D721Med (cell line): ENCODE measurements around the gene JAKMIP1.

Experiments
- DNase-seq: peaks from one replicate; pipeline ENCODE4 v3.0.0; 2011; ENCODE audit warnings: low spot score; ENCODE audit not compliant: insufficient read length
- FAIRE-seq: peaks from 2 replicates; lab custom pipeline; 2011; peaks lifted over from hg19 to GRCh38; lab: Jason Lieb, UNC
- CTCF ChIP-seq: IDR thresholded peaks from 2 replicates; pipeline ENCODE4 v1.5.1; 2012; ENCODE audit warnings: mild to moderate bottlenecking, control low read depth; ENCODE audit not compliant: insufficient read depth; ENCODE audit errors: missing control alignments

JAKMIP1 gene

GRCh38 chr4:6112606-6113290, 87.6 kb downstream of the JAKMIP1 start:
- DNase-seq, result no peak
- no peak for TF ChIP-seq CTCF
- no peak for FAIRE-seq

- DNase-seq (no peak), FAIRE-seq (no peak)
- no peak for TF ChIP-seq CTCF
Measured at GRCh38 chr4:6111354-6111960, 88.9 kb downstream of the JAKMIP1 start.

- FAIRE-seq, result no peak
- TF ChIP-seq CTCF, result no peak
Measured at GRCh38 chr4:6110681-6111353, 89.5 kb downstream of the JAKMIP1 start.

GRCh38 chr4:6109842-6110560, 90.3 kb downstream of the JAKMIP1 start:
- no peak for DNase-seq
- no peak for FAIRE-seq
- no peak for TF ChIP-seq CTCF

More at GRCh38 chr4:6110681-6111353, 89.5 kb downstream of the JAKMIP1 start:
- DNase-seq, result no peak

DNA sequence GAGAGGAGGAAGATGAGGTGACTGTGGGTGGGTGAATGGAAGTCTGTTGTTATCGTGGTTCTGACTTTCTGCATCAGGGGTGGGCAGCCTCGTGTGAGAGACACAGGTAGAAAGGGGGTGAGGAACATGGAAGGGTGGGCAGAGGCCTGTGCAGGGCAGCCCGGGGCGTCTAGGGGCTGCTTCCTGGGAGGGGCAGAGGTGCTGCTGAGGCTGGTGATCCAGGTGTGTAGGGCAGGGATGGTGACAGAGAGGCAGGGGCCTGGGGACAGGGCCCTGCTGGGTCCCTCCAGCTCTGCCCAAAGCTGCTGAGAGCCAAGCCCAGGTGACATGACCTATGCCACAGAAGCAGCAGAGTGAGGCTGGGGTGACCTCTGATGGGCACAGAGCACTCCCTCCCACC, 92.5 kb downstream of the JAKMIP1 start:
- FAIRE-seq (no peak), DNase-seq (no peak)
- no peak for TF ChIP-seq CTCF

GRCh38 chr4:6107114-6107791, 93.1 kb downstream of the JAKMIP1 start:
- no peak for TF ChIP-seq CTCF
- DNase-seq, result no peak
- no peak for FAIRE-seq
